ENCODE data around the gene FMO3. TPM values are rescaled to one million over a fixed set of nuclear protein-coding genes. Genes with fewer than 3 reads are reported as not detected.

The FMO3 gene
- total RNA-seq, 1 donor from 2014 or later: not detected

DNA sequence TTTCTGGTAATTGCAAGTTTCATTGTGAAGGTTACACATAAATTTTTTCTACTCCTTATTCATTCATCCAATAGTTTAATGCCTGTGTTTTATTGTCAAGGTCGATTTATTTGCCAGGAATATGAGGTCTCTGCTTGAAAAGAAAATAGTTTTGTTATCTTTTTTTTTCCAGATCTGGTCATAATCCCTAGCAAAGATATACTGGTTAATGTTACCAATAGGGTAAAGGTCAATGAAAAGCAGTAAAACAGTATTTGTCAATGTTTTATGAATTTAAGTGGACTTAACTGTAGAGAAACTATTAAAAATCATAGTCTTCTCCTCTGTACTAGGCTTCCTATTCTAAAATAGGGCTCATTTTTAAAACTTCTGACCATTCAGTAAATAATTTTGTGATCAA is 8.1 kb upstream of the FMO3 start:
- no peak overlapping the region for H3K27ac Mint-ChIP-seq (ENCODE audit: unreplicated experiment)
- H3K36me3 Mint-ChIP-seq (ENCODE audit: unreplicated experiment): no peaks in the 10 kb centered on the region
- H3K27me3 Mint-ChIP-seq (ENCODE audit: unreplicated experiment): no peaks in the 10 kb centered on the region
- H3K9me3 Mint-ChIP-seq (ENCODE audit: unreplicated experiment): no peaks in the 10 kb centered on the region
- H3K4me1 Mint-ChIP-seq (ENCODE audit: low read depth, unreplicated experiment): no peaks in the 10 kb centered on the region
- H3K4me3 Mint-ChIP-seq (ENCODE audit: unreplicated experiment): no peak overlapping the region
- DNase-seq: no peak
- TF ChIP-seq, protein P1, sequence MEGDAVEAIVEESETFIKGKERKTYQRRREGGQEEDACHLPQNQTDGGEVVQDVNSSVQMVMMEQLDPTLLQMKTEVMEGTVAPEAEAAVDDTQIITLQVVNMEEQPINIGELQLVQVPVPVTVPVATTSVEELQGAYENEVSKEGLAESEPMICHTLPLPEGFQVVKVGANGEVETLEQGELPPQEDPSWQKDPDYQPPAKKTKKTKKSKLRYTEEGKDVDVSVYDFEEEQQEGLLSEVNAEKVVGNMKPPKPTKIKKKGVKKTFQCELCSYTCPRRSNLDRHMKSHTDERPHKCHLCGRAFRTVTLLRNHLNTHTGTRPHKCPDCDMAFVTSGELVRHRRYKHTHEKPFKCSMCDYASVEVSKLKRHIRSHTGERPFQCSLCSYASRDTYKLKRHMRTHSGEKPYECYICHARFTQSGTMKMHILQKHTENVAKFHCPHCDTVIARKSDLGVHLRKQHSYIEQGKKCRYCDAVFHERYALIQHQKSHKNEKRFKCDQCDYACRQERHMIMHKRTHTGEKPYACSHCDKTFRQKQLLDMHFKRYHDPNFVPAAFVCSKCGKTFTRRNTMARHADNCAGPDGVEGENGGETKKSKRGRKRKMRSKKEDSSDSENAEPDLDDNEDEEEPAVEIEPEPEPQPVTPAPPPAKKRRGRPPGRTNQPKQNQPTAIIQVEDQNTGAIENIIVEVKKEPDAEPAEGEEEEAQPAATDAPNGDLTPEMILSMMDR (IDR thresholded peaks at IDR 0.05; ENCODE audit: partially characterized antibody, unreplicated experiment): no peak

DNA sequence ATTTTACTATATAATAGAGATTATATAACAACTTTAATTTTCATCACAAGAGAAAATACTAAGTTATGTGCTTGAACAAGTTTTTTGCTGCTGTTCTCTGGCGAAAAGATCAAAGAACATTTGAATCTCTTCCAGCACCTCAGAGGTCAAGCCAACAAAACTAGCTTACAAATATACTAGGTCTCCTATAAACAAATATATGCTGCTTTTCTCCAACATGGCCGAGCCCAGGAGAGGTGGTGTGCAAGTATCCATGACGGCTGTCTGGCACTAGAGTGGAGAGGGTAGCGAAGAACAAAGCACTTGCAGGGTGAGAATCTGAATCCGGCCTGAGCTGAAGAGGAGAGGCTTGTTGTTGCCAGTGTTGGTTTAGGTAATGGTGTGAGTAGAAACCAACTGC is 7.5 kb upstream of the FMO3 start:
- TF ChIP-seq, protein P1 (IDR thresholded peaks at IDR 0.05; ENCODE audit: partially characterized antibody, unreplicated experiment): no peak
- no peaks in the 10 kb centered on the region for H3K4me1 Mint-ChIP-seq (ENCODE audit: low read depth, unreplicated experiment)
- no peaks in the 10 kb centered on the region for H3K36me3 Mint-ChIP-seq (ENCODE audit: unreplicated experiment)
- DNase-seq: no peak
- H3K4me3 Mint-ChIP-seq (ENCODE audit: unreplicated experiment): no peak overlapping the region
- H3K9me3 Mint-ChIP-seq (ENCODE audit: unreplicated experiment): no peaks in the 10 kb centered on the region
- no peaks in the 10 kb centered on the region for H3K27me3 Mint-ChIP-seq (ENCODE audit: unreplicated experiment)
- no peak overlapping the region for H3K27ac Mint-ChIP-seq (ENCODE audit: unreplicated experiment)

DNA sequence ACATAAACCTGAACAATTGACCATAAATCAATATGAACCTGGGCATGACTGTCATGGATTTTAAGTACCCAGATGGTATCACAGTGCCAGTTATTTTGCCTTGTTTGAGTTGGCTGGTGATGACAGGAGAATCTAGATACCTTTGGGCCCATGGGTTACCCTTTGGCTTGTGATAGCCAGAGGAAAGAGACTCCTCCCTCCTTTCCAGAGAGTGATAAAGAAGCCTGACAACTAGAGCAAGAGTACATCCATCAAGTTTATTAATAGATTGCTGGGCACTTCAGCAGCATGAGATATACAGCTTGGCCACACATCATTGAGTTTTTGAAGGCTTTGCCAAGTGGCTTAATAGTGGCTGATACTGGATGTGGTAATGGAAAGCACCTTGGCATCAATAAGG is 6.6 kb upstream of the FMO3 start:
- H3K4me3 Mint-ChIP-seq (ENCODE audit: unreplicated experiment): no peak overlapping the region
- no peak overlapping the region for H3K27ac Mint-ChIP-seq (ENCODE audit: unreplicated experiment)
- no peak for DNase-seq
- no peaks in the 10 kb centered on the region for H3K36me3 Mint-ChIP-seq (ENCODE audit: unreplicated experiment)
- H3K27me3 Mint-ChIP-seq (ENCODE audit: unreplicated experiment): no peaks in the 10 kb centered on the region
- no peaks in the 10 kb centered on the region for H3K9me3 Mint-ChIP-seq (ENCODE audit: unreplicated experiment)
- TF ChIP-seq, protein P1 (IDR thresholded peaks at IDR 0.05; ENCODE audit: partially characterized antibody, unreplicated experiment): no peak
- no peaks in the 10 kb centered on the region for H3K4me1 Mint-ChIP-seq (ENCODE audit: low read depth, unreplicated experiment)

DNA sequence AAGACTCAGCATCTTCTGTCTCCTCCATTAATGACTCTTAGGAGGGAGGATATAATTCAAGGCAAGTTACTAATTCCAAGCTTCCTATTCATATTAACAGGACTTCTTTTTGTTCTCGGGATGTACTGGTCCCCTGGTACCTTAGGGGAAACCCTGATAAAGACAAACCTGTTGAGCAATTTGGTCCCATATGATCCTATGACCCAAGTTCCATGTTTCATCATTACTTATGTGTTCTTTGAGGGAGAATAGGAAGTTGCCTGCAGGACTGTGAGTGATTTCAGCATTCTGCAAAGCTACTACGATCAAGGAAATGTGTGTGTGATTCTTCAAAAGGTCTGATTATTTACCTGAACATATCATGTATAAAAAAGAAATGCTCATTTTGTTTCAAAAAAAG is 5.8 kb upstream of the FMO3 start:
- Mint-ChIP-seq H3K27me3 (ENCODE audit: unreplicated experiment) (no peaks in the 10 kb centered on the region), H3K9me3 (ENCODE audit: unreplicated experiment) (no peaks in the 10 kb centered on the region), H3K4me1 (ENCODE audit: low read depth, unreplicated experiment) (no peaks in the 10 kb centered on the region), H3K27ac (ENCODE audit: unreplicated experiment) (no peak overlapping the region), H3K36me3 (ENCODE audit: unreplicated experiment) (no peaks in the 10 kb centered on the region), H3K4me3 (ENCODE audit: unreplicated experiment) (no peak overlapping the region)
- no peak for DNase-seq
- TF ChIP-seq, protein P1 (IDR thresholded peaks at IDR 0.05; ENCODE audit: partially characterized antibody, unreplicated experiment): no peak

DNA sequence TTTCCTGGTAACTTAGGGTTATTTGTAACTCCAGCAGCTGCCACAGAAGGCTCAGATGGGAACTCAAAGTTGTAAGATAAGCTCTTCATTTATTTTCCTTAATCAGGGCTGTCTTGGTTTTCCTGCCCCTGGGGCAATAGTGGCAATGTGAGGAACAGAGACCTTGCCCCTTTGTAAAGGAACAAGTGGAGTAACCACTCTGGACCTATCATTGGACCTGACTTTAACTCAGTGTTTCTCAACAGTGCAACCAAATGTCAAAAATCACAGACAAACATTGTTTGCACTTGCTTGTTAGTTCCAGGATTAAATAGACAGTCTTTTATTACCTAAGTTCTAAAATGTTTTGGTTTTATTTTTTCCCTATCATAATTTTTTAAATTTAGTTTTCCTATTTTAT is 2.8 kb upstream of the FMO3 start:
- DNase-seq: no peak
- no peak overlapping the region for H3K4me3 Mint-ChIP-seq (ENCODE audit: unreplicated experiment)
- peaks cover 6% of the 10 kb centered on the region for H3K27me3 Mint-ChIP-seq (ENCODE audit: unreplicated experiment)
- no peaks in the 10 kb centered on the region for H3K4me1 Mint-ChIP-seq (ENCODE audit: low read depth, unreplicated experiment)
- no peak overlapping the region for H3K27ac Mint-ChIP-seq (ENCODE audit: unreplicated experiment)
- H3K9me3 Mint-ChIP-seq (ENCODE audit: unreplicated experiment): no peaks in the 10 kb centered on the region
- no peaks in the 10 kb centered on the region for H3K36me3 Mint-ChIP-seq (ENCODE audit: unreplicated experiment)
- TF ChIP-seq, protein P1 (IDR thresholded peaks at IDR 0.05; ENCODE audit: partially characterized antibody, unreplicated experiment): no peak

Data from glutamatergic neuron (in vitro differentiated cells).